NCI-H1694 (cell line): Measurements from ENCODE around the gene CDH4.

Experiments
- DNase-seq: peaks from one replicate; lab custom pipeline; 2025; lab: John Stamatoyannopoulos, UW

CDH4 gene

DNA sequence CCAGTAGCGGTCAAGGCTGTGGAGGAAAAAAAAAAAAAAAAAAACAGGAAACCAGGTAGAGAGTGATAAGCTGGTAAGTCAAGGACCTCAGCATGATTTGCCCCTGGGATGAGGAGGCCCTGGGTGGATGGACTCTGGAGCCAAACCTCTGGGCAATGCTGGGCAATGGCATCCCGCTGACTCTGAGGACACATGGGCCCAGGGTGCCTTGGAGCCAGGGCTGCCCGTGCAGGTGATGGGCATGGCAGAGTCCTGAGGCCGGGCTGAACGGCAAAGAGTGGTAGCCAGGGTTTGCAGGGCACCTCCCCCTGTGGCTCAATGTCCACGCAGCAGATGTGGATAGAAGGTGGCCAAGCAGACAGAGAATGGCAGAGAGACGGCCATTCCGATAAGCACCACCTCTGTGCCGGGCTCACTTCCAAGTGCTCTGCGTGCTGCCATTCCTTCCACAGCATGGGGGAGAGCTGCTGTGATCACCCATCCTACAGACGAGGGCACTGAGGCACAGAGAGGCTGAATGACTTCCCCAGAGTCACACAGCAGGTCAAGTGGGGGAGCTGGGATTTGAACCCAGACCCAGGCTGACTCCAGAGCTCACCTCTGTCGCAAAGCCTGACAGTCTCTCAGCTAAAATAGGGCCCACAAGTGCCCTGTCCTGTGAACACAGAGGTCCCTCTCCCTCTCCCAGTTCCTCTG, 353.9 kb downstream of the CDH4 start:
- DNase-seq: no peak

DNA sequence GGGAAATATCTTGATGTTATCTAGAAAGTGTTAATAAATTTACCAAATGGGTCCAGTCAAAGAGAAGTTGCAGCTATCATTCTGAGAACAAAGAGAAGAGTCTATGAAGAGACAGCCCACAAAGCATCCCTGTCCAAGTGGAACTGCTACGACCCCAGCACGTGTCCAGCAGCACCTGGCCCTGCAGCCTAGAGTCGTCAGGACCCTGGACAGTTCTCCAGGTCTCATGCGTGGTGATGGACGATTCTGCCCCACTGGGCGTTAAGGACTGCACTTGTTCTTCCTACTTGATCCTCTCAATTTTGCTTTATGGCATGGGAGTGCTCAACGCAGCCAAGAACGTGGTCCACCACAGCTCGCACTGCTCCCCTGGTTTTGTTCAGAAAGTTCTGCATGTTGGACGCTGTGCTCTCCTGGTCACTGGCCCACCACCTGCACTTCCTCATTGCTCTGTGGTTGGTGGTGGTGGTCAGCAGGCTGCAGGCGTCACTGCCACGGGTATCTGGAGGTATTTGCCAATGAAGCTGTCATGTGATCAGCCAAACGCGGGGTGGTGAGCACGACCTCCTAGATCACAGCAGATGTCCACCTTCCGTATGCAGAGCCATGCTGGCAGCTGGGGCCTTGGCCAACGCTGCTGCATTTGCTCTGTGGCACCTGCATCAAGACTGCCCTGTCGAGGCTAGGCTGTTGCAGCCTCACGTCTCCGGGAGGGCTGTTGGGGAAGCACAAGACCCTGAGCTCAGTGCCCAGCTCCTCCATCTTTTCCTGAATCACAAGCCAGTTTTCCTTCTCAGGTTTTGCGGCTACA, 356.4 kb downstream of the CDH4 start:
- no peak for DNase-seq

DNA sequence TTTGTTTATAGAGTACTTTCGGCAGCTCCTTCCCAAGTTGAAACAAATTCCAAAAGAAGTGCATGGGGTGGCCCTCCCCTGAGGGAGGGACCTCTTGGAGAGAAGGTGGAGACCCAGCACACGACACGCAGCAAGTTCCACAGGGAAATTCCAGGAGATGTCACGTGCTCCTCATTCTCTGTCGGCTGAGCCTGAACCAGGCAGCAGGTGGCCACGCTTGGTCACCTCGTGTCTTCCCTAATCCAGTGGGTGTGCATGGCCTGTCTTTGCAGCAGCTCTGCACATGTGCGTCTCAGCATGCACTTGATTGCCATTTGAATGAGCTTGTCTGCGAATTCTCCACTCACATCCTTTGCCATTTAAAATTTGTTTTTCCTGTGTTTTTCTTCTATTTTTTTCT, 357.4 kb downstream of the CDH4 start:
- no peak for DNase-seq

DNA sequence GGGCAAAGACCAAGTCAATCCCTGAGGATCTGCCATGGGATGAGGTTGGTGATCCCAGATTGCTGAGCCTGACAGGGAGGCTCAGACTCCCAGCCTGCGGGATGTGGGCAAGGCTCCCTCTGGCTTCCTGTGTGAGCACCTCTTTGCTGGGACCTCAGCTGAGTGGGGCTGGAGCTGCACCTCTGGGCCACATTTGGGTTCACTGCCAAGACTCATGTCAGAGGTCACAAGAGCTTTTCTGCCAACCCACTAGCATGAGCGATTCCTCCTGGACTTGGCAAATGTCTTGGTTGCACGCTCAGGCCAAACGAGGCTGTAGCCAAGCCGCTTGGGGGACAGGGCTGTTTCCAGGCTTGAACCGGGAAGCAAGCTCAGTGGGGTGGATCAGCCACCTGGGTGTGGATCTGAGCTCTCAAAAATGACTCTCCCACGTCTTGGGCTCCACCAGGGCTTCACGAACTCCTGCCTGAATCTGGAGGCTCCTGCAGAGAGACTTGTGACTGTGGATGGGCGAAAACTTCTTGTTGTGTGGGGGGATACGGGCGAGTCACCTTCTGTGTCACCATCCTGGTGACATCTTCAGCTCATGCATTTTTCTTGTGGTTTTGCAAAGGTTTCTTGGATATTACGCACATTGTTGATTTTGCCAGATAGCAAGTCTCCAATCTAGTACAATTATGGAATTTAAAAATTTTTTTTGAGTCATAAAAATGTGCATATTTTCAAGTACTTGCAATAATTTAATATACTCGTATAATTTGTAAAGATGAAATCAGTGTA, 359.5 kb downstream of the CDH4 start:
- no peak for DNase-seq

DNA sequence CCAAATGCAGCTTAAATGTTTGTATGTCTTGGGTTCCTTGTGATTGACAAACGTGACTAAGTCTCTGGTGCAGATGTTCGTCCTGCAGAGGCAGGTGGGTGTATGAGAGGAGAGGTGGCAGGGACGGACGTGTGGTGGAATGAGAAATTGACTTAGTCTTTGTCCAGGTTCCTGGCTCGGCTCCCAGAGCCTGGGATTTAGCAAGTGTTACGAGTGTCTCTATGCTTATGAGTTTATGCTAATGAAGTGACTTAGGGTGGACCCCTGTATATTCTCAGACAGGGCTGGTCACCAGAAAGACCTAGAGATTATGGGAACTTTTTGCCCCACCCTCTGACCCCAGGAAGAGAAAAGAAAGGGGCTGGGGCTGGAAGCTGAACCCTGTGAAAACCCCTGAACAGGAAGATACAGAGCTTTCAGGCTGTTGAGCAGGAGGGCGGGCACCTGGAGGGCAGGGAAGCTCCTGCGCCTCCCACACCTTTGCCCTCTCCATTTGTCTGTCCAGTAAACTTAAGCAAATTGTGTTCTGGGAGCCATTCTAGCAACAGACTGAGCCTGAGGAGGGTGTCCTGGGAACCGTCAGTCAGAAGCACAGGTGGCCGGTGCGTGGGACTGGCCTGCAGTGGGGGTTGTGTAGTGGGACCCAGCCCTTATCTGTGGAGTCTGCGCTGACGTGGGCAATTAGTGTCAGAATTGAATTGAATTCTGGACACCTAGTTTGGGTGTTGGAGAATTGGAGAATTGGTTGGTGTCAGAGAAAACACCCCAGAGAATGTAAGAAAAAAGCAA, 362.1 kb downstream of the CDH4 start:
- no peak for DNase-seq

DNA sequence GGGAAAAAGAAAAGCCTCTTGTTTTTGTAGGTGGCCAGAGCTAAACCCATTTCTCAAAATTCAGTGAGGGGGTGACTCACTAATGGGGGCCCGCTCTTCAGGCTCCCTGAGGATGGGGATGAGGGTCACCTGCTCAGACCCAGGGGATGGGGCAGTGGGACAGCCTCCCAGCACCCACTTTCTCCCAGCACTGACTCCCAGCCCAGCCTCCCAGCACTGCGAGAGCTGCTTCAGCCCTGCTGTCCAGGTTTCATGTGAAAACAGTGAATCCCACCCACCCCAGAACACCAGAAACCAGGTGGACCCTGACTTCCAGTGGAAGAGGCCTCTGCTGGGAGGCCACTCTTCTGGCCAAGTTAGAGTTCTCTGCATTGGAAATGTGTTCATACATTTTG, 362.6 kb downstream of the CDH4 start:
- no peak for DNase-seq

DNA sequence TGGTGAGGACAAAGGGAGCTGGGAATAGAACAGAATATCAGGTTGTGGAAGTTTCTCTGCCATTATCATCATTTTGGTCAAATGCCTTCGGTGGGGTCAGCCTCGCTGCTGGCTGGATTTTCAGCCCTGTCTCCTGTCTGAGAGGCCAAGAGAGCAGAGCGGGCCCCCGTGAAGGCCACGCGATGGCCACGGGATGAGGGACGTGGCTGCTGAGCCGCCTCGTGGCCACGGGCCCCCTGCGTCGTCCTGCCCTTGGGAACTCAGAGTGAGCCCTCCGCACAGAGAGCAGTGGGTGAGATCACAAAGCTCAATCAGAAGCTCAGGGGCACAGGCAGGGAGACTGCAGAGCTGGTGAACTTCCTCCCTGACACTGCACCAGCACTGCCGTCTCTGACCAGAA, 363.7 kb downstream of the CDH4 start:
- DNase-seq: no peak

DNA sequence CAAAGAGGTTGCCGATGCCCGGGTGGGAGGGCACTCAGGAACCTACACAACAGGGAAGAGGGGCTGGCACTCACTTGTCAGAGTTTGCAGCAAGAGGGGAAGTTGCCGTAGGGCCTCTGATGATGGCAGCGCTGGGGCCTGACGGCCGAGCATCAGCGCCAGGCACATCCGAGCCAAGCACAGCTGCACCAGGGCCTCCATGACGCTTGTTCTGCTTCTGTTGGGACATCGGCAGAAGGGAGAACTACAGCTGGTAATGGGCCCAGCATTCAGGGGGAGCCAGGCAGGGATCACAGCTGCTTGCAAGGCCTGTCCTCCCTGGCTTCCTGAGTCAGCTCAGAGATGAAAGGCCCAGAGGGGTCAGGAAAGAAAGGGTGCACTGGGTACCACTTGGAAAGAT, 367.7 kb downstream of the CDH4 start:
- DNase-seq: no peak

DNA sequence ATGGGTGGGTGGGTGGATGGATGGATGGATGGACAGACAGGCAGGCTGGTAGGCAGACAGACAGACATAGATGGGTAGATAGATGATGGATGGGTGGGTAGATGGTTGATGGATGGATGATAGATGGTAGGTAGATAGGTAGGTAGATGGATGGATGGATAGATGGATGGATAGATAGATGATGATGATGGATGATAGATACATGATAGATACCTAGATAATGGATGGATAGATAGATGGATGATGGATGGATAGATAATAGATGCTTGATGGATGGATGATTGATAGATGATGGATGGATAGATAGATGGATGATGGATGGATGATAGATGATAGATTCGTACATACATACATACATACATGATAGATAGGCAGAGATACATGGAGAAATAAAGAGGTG, 368.1 kb downstream of the CDH4 start:
- DNase-seq: no peak

DNA sequence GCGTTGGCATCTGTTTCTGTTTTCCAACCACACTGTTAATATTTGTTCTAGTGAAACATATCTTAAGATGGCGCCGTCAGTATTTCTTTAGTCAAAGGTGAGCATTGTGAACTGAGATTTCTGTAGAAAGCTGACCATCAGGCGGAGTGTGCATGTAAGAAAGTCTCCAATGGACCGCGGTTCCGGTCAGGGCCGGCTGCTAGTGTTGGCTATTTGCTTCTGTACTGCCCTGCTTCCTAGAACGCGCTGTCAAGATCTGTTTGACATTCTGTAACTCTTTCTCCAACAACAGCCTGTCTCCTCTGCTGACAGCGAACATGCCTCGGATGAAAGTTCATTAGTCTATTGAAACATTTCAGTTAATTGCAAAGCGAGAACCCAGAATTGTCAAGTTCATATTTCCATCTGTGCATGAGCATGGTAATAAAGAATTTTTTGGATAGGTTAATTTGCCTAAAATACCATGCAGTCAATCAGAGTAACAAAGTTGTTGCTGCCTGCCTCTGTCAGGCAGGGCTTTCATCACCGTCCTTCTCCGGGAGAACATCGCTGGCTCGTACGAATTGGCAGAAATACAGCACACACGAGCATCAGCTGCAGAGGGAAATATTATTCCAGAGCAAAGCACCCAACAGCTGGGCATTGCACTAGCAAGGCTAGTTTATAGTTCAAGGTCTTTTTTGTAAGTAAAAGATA, 369.1 kb downstream of the CDH4 start:
- DNase-seq: no peak

DNA sequence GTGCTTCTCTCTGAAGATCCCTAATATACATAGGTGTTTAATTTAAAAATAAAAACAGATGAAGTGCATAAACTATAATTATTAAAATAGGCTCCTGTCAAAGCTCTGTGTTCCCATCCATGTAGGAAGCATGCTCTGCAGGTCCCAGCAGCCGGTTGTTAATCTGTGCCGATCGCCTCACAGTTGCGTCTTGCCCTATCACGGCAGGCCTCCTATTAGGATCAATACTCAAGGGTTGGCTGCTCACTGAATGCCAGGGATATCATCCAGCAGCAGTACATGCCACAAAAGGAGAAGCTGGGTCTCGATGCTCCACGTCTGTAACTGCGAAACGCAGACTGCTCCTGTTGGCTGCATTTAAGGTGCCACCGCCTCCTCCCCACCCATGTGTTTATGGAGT, 369.8 kb downstream of the CDH4 start:
- DNase-seq: no peak

DNA sequence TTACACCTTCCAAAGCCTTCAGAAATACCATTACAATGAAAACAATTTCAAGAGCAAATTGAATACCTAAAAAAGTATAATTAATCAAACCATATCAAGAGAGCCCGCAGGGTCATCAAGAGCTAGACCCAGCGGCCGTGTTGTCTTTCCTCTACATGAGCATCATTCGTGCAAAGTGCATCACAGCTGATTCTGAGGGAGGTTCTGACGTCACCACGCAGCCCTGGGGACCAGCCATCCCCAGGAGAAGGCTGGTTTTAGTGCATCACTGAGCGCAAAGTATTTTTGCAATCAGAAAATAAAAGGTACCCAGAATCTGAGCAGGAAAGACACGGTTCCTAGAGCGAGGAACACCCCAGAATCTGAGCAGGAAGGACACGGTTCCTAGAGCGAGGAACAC, 371.4 kb downstream of the CDH4 start:
- no peak for DNase-seq

DNA sequence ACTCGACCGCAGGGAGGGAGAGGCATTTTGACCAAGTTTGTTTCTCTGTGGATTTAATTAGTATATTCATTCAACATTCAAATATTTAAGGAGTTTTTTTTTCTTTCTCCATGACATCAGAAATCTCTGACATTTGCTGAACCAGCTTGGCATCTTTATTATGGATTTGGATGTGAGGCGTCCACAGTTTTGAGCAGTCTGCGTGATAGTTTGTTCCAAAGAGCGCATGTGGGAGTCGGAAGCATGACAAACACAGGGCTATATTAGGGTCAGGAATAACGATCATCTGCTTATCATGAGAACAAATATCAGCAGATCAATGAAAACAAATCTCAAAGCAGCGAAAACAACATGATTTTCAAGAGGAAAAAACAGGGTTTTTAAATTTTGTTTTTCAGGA, 373.2 kb downstream of the CDH4 start:
- no peak for DNase-seq

DNA sequence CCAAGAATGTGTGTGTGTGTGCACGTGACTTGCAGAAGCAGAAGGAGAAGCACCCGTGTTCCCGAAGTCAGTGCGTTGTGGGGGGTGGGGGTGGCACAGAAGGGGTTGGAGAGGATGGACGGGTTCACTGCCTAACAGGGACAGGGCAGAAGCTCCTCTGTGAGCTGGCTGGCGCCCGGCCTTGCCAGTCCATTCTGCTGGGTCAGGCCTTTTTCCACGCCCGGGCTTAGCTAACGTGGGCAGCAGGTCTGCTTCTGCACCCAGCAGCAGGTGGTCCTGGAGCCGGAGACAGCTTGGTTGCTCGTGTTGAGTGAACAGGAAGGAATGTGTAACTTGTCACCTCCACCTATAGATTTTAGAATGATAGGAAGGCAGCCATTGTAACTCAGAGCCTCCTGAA, 374.4 kb downstream of the CDH4 start:
- DNase-seq: no peak

DNA sequence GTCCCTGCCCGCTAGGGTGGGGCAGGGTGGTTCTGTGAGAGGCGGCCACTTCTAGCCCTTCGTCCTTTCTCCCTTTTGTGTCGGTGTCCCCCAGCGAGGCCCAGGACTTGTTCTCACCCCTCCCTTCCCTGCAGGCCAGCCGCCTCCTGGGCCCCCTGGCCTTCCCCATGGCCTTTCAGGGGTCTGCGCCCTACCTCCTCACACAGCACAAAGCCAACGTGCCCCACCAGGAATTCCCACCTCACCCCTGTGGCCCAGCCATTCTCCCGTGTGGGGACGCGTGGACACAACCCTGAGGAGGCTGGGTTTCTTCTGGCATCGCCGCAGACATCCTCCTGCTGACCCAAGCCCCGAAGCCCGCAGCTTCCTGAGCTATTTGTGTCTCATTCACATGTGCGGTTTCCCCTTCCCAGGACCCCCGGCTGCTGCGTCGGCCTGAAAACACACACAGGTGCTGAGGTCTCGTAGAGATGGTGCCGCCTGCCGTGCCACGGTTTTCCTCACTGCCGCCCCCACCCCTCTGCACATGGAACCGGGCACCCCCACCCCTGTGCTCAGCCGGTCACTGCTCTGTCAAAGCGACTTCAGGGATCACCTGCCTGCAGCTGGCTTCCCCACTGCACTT, 375.8 kb downstream of the CDH4 start:
- no peak for DNase-seq

DNA sequence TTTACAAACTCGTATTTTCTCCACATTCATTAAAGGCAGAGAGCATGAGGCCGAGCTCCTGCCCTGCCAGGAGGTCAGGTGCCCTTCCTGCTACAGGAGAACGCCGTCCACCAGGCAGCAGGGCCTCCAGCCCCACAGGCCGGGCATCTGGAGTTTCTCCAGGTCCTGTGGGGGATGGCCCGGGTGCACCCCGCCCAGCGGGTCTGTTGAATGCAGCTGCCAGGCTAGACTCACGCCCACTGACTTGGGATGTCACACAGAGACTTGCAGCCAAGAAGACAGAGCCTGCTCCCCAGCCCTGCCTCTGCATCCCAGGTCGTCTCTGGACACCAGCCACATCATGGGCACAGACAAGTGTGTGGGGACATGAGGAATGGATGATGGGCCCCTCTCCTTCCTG, 376.4 kb downstream of the CDH4 start:
- no peak for DNase-seq

DNA sequence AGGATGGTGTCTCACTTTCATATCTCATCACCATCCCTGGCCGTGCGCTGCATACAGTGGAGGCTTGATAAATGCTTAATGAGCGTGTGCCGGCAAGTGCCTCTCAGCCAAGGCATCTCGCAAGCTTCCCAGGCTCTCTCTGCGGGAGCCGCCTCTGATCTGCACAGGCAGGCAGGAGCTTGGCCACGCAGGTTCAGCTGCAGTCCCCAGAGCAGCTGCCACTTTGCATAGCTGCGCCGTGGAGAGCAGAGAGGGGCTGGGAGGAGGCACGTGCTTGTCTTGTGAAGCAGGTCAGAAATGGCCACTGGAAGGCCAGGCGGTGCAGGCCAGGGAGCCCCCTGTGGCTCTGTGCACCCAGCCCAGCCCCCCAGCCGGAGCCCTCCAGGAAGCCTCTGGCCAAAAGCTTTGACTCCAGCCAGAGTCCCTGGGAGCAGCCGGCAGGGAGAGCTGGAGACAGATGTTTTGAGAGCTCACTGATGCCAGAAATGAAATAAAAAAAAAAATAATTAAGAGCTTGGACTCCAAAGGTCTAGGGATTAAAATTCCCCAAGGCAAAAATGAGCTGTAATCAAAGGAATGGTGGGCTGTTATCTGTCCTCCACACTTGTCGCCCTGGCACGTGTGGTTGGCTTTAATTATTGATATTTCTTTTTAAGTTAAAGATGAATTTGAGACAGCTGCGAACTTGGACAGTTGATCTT, 377.0 kb downstream of the CDH4 start:
- DNase-seq: no peak

DNA sequence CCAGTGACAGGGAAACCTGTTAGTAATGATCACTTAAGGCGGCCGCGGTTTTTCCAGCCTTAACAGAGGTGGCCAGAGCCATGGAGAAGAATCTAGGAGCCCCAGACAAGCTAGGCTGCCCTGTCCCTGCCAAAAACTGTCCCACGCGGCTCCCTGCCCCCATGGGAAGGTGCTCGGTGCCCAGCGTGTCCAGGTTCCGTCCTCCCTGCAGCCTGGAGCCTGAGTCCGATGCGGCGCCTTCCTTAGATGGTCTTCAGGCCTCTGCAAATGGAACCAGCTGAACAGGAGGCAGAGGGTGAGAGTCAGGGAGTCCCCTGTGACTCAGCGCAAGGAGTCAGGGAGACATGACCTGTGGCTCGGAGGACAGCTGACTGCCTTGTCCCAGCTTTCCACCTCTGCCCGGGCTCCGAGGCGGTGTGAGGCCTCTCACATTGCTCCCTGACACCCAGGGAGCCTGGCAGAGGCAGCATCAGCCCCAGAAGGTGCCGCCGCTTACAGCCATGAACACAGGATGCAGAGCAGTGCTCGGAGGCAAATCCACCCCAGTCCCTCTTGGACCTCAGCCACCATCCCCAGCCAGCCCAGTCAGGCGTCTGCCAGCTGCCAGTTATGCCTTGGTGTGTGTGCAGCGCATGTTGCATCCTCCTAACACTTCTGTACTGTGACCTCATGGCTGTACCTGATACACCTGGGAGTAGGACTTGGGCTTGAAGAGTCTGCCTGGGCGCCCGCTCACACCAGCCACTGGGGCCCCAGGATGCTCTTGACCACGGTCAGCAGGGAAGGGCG, 377.7 kb downstream of the CDH4 start:
- no peak for DNase-seq

DNA sequence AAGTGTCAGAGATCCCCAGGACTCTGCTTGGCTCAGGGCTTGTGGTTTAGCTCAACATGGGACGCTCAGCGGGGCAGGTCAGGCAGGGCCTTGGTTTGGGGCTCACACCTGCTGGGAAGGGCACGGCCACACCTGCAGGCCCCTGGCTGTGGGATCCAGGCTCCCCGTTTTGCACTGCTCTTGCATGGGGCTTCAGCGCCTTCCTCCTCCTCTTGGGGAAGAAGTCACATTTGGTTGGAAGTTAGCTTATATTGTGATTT, 378.3 kb downstream of the CDH4 start:
- DNase-seq: no peak

DNA sequence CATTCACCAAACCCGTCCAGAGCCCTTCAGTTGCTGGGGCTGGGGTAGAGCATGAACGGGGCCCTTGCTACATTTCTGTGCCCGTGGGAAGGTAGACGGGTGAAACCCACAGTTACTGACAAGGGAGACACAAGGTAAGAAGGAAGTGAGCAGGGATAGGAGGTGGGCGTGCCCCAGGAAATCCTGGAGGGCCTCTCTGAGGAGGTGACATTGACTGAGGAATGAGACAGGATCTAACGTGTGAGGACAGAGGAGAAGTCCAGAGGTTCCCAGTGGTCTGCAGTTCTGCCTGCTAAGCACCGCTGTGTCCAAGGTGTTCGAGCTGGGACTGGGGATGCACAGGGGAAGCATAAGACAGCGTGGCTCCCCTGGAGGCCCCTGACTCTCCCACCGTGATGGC, 378.8 kb downstream of the CDH4 start:
- DNase-seq: no peak
